Suprapubic skin (tissue), 3 donors: ENCODE data around the gene ARHGAP22.

Experiments used
- POLR2A ChIP-seq, 2 donors: fragments of 450-650 bp; IDR thresholded peaks; one replicate each; pipeline ENCODE4 v1.6.1; 2017; ENCODE audit warnings: antibody characterized with exemption in 2 of 2, mild to moderate bottlenecking in 2 of 2, moderate library complexity in 2 of 2
- TF ChIP-seq, protein P1 (sequence below), 2 donors: fragments of 200-600 bp in 1 of 2; fragments of 450-650 bp in 1 of 2; sonication (generic) in 1 of 2; IDR thresholded peaks; one replicate each; pipeline ENCODE4 v1.5.1; 2016 to 2019; ENCODE audit warnings: antibody characterized with exemption in 2 of 2, mild to moderate bottlenecking in 1 of 2, moderate library complexity in 1 of 2

GRCh38 chr10:48529331-48529730, 75.5 kb downstream of the ARHGAP22 start:
- TF ChIP-seq, protein P1, sequence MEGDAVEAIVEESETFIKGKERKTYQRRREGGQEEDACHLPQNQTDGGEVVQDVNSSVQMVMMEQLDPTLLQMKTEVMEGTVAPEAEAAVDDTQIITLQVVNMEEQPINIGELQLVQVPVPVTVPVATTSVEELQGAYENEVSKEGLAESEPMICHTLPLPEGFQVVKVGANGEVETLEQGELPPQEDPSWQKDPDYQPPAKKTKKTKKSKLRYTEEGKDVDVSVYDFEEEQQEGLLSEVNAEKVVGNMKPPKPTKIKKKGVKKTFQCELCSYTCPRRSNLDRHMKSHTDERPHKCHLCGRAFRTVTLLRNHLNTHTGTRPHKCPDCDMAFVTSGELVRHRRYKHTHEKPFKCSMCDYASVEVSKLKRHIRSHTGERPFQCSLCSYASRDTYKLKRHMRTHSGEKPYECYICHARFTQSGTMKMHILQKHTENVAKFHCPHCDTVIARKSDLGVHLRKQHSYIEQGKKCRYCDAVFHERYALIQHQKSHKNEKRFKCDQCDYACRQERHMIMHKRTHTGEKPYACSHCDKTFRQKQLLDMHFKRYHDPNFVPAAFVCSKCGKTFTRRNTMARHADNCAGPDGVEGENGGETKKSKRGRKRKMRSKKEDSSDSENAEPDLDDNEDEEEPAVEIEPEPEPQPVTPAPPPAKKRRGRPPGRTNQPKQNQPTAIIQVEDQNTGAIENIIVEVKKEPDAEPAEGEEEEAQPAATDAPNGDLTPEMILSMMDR (IDR thresholded peaks at IDR 0.05) = no peak
- no peak for TF ChIP-seq POLR2A (IDR thresholded peaks at IDR 0.05)
